ENCODE measurements around the gene HMGB3.

GRCh38 chrX:151030845-151031244 lies 47.7 kb downstream of the HMGB3 start:
- TF ChIP-seq TAF1 (IDR thresholded peaks at IDR 0.05; ENCODE audit: borderline replicate concordance, low read depth, low read length) = no peak
- no peak for TF ChIP-seq POLR2AphosphoS5 (IDR thresholded peaks at IDR 0.05; ENCODE audit: low read depth, low read length)
